ENCODE results near the gene KLHL30. TPM values are rescaled to one million over a fixed set of nuclear protein-coding genes. Genes with fewer than 3 reads are reported as not detected.

The KLHL30 gene, protein sequence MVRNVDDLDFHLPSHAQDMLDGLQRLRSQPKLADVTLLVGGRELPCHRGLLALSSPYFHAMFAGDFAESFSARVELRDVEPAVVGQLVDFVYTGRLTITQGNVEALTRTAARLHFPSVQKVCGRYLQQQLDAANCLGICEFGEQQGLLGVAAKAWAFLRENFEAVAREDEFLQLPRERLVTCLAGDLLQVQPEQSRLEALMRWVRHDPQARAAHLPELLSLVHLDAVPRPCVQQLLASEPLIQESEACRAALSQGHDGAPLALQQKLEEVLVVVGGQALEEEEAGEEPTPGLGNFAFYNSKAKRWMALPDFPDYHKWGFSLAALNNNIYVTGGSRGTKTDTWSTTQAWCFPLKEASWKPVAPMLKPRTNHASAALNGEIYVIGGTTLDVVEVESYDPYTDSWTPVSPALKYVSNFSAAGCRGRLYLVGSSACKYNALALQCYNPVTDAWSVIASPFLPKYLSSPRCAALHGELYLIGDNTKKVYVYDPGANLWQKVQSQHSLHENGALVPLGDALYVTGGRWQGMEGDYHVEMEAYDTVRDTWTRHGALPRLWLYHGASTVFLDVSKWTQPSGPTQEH
- under 1 TPM; 0.21 to 0.24 TPM for polyA plus RNA-seq

DNA sequence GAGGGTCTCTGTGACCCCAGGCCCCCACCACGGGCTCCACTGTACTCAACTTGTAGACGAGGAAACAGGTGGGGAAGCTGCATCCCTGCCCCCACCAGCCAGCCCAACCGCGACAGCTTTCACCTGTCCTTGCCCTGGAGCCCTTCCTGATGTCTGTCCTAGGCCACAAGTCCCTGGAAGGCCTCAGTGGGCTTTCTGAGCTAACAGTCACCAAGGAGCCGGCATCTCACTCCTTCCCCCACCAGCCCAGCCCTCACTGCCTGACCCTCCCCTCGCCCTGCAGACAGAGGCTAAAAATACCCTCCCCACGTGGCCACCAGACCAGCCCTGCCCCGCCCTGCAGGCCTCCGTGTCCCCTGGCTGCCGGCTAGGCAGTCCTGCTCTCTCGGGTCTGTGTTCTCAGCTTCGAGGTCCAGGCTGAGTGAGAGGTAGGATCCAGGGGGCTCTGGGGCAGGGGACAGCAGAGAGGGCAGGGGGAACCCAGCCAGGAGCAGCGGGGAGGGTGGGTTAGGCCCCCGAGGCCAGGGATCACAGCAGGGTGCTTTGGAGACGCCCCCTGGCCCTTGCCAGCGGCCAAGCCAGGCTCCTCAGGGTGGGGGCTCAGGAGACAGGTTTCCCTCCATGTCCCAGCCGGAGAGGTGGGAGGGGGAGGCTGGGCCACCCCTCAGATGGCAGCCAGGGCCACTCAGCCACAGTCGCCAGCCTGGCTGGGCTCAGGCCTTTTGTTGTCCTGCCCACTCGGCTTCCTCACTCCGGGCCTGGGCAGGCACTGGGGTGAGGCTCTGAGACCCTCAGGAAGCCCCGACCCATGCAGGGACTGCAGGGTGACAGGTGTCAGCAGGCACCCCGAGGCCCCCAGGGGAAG lies at the start of gene KLHL30:
Gene KLHL30, plus strand, starts transcription at position 338 of the 865 bp plus-strand sequence. CDS start 2,087 bp downstream, outside the sequence.
- H3K36me3 ChIP-seq (ENCODE audit: control insufficient read depth in 2 of 2, insufficient read depth in 2 of 2, low read length in 1 of 2), result no peaks in the 10 kb centered on the region
- no peaks in the 10 kb centered on the region for H3K27me3 ChIP-seq (ENCODE audit: control insufficient read depth in 1 of 2, insufficient read depth in 2 of 2, low read length in 2 of 2)
- peaks cover 4 to 38% of the 10 kb centered on the region in 2 donors for H3K4me1 ChIP-seq (ENCODE audit: control insufficient read depth in 2 of 2, insufficient read depth in 2 of 2, low read length in 1 of 2)
- 61 to 65% methylated on average over 21 of the region's 22 CpGs for WGBS, 2 donors
- no peaks in the 10 kb centered on the region for H3K9me3 ChIP-seq (ENCODE audit: control insufficient read depth in 2 of 2, insufficient read depth in 1 of 2, low read depth in 1 of 2, low read length in 1 of 2)
- no peak within 1 kb of the TSS for H3K27ac ChIP-seq (ENCODE audit: low read depth in 2 of 2, low read length in 1 of 2)
- H3K4me3 ChIP-seq (ENCODE audit: low read depth in 1 of 2, low read length in 2 of 2), result no peak within 1 kb of the TSS

DNA sequence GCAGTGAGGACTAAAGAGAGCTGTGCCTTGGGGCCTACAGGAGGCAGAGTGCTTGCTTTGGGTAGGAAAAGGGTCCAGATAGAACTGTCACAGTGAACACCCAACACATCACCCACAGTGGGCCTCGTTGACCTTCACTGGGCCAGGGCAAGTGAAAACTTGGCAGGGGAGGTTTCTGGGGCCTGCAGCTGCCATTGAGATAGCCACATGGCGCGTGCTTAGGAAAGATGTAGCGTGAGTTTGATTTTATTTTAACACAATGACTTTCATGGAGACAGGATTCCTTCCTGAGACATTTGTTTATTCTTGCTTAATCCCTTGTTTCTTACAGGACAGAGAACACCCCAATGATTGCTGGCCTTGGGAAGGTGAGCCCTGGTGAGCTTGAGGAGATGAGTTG lies 47.6 kb upstream of the KLHL30 start:
- 88 to 91% methylated on average over 4 of the region's 4 CpGs for WGBS, 2 donors
- no peak overlapping the region for H3K27ac ChIP-seq (ENCODE audit: low read depth in 2 of 2, low read length in 1 of 2)
- no peaks in the 10 kb centered on the region for H3K4me1 ChIP-seq (ENCODE audit: control insufficient read depth in 2 of 2, insufficient read depth in 2 of 2, low read length in 1 of 2)

DNA sequence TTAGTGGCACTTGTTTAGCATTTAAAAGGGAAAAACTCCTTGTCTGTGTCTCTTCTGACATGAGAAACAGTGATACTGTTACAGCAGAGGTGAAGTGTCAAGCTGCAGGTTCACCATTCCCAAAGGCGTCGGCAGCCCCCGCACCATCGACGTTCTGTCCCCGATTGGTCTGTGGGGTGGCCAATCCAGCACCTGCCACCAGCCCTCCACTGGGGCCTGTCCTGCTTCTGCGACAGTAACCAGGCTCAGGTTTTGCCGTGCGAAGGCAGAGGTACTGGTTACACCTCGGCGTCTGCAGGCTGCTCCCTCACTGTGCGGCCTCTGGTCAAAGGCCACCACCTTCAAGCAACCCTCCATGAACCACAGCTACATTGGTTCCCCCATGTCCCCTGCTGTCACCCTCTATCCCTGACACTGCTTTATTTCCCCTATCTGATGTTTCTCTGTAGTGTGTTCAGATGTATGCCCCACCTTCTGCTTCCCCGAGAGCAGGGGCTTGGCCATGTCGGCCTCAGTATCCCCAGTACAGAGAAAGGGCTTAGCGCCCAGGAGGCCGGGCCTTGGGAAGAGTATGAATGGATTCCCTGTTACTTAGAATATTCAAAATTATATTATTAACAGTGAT lies 46.9 kb upstream of the KLHL30 start:
- H3K9me3 ChIP-seq (ENCODE audit: control insufficient read depth in 2 of 2, insufficient read depth in 1 of 2, low read depth in 1 of 2, low read length in 1 of 2), result no peaks in the 10 kb centered on the region
- no peak overlapping the region for H3K27ac ChIP-seq (ENCODE audit: low read depth in 2 of 2, low read length in 1 of 2)
- WGBS, 2 donors, result 95 to 96% methylated on average over 16 of the region's 16 CpGs
- no peaks in the 10 kb centered on the region for H3K4me1 ChIP-seq (ENCODE audit: control insufficient read depth in 2 of 2, insufficient read depth in 2 of 2, low read length in 1 of 2)
- H3K4me3 ChIP-seq (ENCODE audit: low read depth in 1 of 2, low read length in 2 of 2), result no peak overlapping the region
- no peaks in the 10 kb centered on the region for H3K27me3 ChIP-seq (ENCODE audit: control insufficient read depth in 1 of 2, insufficient read depth in 2 of 2, low read length in 2 of 2)
- peaks cover 0 to 5% of the 10 kb centered on the region in 2 donors for H3K36me3 ChIP-seq (ENCODE audit: control insufficient read depth in 2 of 2, insufficient read depth in 2 of 2, low read length in 1 of 2)

More for the DNA sequence above, 47.6 kb upstream of the KLHL30 start:
- H3K36me3 ChIP-seq (ENCODE audit: control insufficient read depth in 2 of 2, insufficient read depth in 2 of 2, low read length in 1 of 2), result peaks cover 0 to 5% of the 10 kb centered on the region in 2 donors
- H3K9me3 ChIP-seq (ENCODE audit: control insufficient read depth in 2 of 2, insufficient read depth in 1 of 2, low read depth in 1 of 2, low read length in 1 of 2), result no peaks in the 10 kb centered on the region
- H3K27me3 ChIP-seq (ENCODE audit: control insufficient read depth in 1 of 2, insufficient read depth in 2 of 2, low read length in 2 of 2), result no peaks in the 10 kb centered on the region
- no peak overlapping the region for H3K4me3 ChIP-seq (ENCODE audit: low read depth in 1 of 2, low read length in 2 of 2)

DNA sequence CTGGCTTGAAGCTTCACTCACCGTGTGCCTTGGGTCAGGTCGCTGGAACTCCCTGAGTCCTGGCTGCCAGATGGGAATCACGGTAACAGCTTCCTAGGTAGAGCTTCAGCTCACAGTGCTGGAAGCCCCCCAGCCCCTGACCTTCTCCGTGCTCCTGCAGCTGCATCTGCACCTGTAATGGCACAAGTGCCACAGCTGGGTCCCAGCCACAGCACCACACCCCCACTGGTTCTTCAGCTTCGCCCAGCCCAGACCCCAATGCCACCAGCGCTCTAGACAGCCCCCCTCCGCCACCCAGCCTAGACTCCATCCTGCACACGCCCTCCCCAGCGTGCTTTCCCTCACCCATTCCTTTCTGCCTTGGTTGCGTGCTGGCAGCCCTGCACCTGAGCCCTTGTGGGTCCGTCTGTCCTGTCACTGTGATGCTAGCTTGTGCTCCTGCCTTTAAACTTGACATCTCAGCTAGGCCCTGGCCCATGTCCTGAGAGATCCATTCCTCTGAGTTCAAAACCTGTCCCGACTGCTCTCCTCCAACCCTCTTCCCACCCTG lies 45.9 kb upstream of the KLHL30 start:
- H3K9me3 ChIP-seq (ENCODE audit: control insufficient read depth in 2 of 2, insufficient read depth in 1 of 2, low read depth in 1 of 2, low read length in 1 of 2), result no peaks in the 10 kb centered on the region
- no peaks in the 10 kb centered on the region for H3K4me1 ChIP-seq (ENCODE audit: control insufficient read depth in 2 of 2, insufficient read depth in 2 of 2, low read length in 1 of 2)
- peaks cover 0 to 5% of the 10 kb centered on the region in 2 donors for H3K36me3 ChIP-seq (ENCODE audit: control insufficient read depth in 2 of 2, insufficient read depth in 2 of 2, low read length in 1 of 2)
- H3K27me3 ChIP-seq (ENCODE audit: control insufficient read depth in 1 of 2, insufficient read depth in 2 of 2, low read length in 2 of 2), result no peaks in the 10 kb centered on the region
- 95% methylated on average over 12 of the region's 12 CpGs for WGBS, 2 donors
- no peak overlapping the region for H3K27ac ChIP-seq (ENCODE audit: low read depth in 2 of 2, low read length in 1 of 2)
- no peak overlapping the region for H3K4me3 ChIP-seq (ENCODE audit: low read depth in 1 of 2, low read length in 2 of 2)

DNA sequence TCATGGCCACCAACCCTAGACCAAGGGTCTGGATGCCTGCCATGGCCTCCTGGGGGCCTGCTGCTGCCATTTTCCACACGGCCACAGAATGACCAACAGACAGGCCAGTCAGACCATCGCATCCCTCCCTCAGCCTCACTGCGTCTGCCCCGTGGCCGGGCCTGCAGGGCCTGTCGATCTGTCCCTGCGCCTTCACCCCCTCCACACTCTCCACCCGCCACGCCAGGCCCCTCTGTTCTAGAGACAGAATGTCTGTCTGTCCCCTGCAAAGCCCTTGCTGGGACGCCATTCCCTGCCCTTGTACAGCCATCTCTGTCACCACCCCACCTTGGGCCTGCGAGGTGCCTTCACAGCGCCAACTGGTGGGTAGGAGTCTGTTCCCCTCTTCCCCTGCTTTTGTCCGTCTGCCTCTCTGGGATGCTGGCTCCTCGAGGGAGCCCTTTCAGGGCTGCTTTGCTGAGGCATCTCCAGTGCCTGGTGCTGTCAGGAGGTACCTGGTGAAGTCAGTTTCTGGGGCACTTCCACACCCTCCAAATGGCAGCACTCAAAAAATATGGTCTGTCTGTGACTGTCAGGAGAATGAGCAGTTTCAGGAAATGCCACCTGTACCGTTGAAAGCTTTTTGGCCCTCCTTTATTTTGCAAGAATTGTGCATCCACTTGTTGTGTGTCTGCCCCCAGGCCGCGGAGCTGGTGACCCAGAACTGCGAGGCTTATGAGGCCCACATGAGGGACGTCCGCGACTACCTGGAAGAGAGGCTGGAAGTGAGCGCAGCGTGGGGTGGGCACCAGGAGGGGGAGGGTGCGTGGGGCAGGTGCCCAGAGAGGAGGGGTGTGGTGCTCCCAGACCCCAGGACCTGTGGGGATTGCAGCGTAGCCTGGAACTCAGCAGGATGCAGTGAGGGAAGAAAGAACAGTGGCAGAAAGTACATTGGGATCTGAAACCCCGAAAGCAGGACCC lies 45.0 kb upstream of the KLHL30 start:
- H3K36me3 ChIP-seq (ENCODE audit: control insufficient read depth in 2 of 2, insufficient read depth in 2 of 2, low read length in 1 of 2), result peaks cover 0 to 5% of the 10 kb centered on the region in 2 donors
- H3K9me3 ChIP-seq (ENCODE audit: control insufficient read depth in 2 of 2, insufficient read depth in 1 of 2, low read depth in 1 of 2, low read length in 1 of 2), result no peaks in the 10 kb centered on the region
- no peaks in the 10 kb centered on the region for H3K27me3 ChIP-seq (ENCODE audit: control insufficient read depth in 1 of 2, insufficient read depth in 2 of 2, low read length in 2 of 2)
- H3K27ac ChIP-seq (ENCODE audit: low read depth in 2 of 2, low read length in 1 of 2), result no peak overlapping the region
- WGBS, 2 donors, result 88 to 91% methylated on average over 26 of the region's 26 CpGs
- H3K4me3 ChIP-seq (ENCODE audit: low read depth in 1 of 2, low read length in 2 of 2), result no peak overlapping the region
- H3K4me1 ChIP-seq (ENCODE audit: control insufficient read depth in 2 of 2, insufficient read depth in 2 of 2, low read length in 1 of 2), result peaks cover 0 to 3% of the 10 kb centered on the region in 2 donors

DNA sequence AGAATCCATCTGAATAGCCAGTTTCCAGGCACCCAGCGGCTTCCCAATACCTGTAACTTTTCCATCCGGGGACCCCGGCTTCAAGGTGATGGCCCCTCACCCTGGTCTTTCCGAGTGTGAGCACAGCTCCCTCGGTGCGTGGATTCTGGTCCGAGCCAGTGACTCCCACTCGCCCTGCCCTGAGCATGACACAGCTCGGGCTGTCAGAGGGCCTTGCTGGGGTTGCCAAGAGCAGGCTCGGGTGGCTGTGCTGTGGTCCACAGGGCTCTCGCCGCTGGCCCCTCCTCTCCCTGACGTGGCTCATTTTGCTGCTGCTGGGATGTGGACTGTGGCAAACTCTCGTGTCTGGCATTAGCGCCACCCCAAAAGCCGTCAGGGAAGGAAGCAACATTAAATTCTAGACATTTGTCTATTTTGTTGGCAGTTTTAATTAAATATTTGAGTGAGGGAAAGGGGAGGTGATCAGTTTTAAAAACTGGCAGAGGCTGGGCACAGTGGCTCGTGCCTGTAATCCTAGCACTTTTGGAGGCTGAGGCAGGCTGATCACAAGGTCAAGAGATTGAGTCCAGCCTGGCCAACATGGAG lies 43.9 kb upstream of the KLHL30 start:
- peaks cover 0 to 6% of the 10 kb centered on the region in 2 donors for H3K4me1 ChIP-seq (ENCODE audit: control insufficient read depth in 2 of 2, insufficient read depth in 2 of 2, low read length in 1 of 2)
- H3K4me3 ChIP-seq (ENCODE audit: low read depth in 1 of 2, low read length in 2 of 2), result no peak overlapping the region
- no peaks in the 10 kb centered on the region for H3K27me3 ChIP-seq (ENCODE audit: control insufficient read depth in 1 of 2, insufficient read depth in 2 of 2, low read length in 2 of 2)
- H3K36me3 ChIP-seq (ENCODE audit: control insufficient read depth in 2 of 2, insufficient read depth in 2 of 2, low read length in 1 of 2), result peaks cover 0 to 5% of the 10 kb centered on the region in 2 donors
- no peak overlapping the region for H3K27ac ChIP-seq (ENCODE audit: low read depth in 2 of 2, low read length in 1 of 2)
- H3K9me3 ChIP-seq (ENCODE audit: control insufficient read depth in 2 of 2, insufficient read depth in 1 of 2, low read depth in 1 of 2, low read length in 1 of 2), result no peaks in the 10 kb centered on the region
- WGBS, 2 donors, result 88 to 92% methylated on average over 17 of the region's 17 CpGs

DNA sequence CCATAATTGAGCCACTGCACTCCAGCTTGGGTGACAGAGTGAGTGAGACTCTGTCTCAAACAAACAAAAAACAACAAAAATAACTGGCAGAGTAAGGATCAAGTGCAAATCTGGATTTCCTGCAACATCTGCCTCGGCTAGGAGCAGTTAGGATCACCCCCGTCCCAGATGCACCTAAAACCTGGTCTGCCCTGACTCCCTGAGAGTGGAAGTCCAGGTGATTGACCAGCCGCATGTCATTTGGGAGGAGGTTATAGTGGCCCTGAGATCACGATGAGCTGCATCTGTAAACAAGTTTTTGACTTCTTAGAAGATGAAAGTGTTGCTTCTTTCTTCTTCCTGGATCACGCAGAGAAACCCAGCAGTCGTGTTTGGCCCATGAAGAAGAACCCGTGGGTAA lies 43.3 kb upstream of the KLHL30 start:
- Histone ChIP-seq H3K36me3 (ENCODE audit: control insufficient read depth in 2 of 2, insufficient read depth in 2 of 2, low read length in 1 of 2) (peaks cover 0 to 5% of the 10 kb centered on the region in 2 donors), H3K27me3 (ENCODE audit: control insufficient read depth in 1 of 2, insufficient read depth in 2 of 2, low read length in 2 of 2) (no peaks in the 10 kb centered on the region), H3K4me1 (ENCODE audit: control insufficient read depth in 2 of 2, insufficient read depth in 2 of 2, low read length in 1 of 2) (peaks cover 0 to 6% of the 10 kb centered on the region in 2 donors), H3K4me3 (ENCODE audit: low read depth in 1 of 2, low read length in 2 of 2) (no peak overlapping the region), H3K27ac (ENCODE audit: low read depth in 2 of 2, low read length in 1 of 2) (no peak overlapping the region), H3K9me3 (ENCODE audit: control insufficient read depth in 2 of 2, insufficient read depth in 1 of 2, low read depth in 1 of 2, low read length in 1 of 2) (no peaks in the 10 kb centered on the region)
- 86 to 91% methylated on average over 7 of the region's 7 CpGs for WGBS, 2 donors

DNA sequence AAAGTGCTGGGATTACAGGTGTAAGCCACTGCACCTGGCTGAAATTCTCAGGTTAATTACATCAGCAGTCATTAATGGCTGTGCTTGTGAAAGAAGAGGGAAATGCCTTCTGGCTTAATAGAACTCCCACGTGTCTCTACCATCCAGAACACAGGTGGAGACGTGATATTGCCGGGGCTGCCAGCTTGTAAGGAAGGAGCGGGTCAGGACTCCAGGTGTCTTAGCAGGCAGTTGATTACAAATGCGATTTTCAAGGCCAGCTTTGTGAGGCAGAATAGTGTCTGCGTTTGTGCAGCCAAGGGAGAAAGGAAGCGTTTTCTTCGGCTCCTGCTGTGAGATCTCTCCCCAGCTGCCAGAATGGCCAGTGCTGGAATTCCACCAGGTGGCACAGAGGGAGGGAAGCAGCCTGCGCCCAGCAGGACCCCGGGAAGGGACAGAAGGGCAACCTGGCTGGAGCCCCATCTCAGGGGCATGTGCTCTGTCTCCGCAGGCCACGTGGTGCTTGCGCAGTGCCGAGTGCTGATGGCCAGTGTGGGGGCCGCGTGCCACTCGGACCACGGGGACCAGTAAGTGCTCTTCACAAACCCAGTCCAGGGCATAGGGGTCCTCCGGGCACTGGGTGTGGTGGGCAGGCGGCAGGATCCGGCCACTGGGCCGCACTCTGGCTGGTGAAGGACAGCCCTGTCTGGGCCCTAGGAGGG lies 42.0 kb upstream of the KLHL30 start:
- H3K27ac ChIP-seq (ENCODE audit: low read depth in 2 of 2, low read length in 1 of 2), result no peak overlapping the region
- WGBS, 2 donors, result 69 to 79% methylated on average over 22 of the region's 22 CpGs
- no peaks in the 10 kb centered on the region for H3K27me3 ChIP-seq (ENCODE audit: control insufficient read depth in 1 of 2, insufficient read depth in 2 of 2, low read length in 2 of 2)
- H3K36me3 ChIP-seq (ENCODE audit: control insufficient read depth in 2 of 2, insufficient read depth in 2 of 2, low read length in 1 of 2), result peaks cover 0 to 5% of the 10 kb centered on the region in 2 donors
- H3K9me3 ChIP-seq (ENCODE audit: control insufficient read depth in 2 of 2, insufficient read depth in 1 of 2, low read depth in 1 of 2, low read length in 1 of 2), result no peaks in the 10 kb centered on the region
- no peak overlapping the region for H3K4me3 ChIP-seq (ENCODE audit: low read depth in 1 of 2, low read length in 2 of 2)
- H3K4me1 ChIP-seq (ENCODE audit: control insufficient read depth in 2 of 2, insufficient read depth in 2 of 2, low read length in 1 of 2), result peaks cover 0 to 6% of the 10 kb centered on the region in 2 donors
